Fibroblast of skin of left quadriceps (primary cell): Measurements from ENCODE around the gene DPH2.

ENCODE experiments used
- DNase-seq, 2 experiments: peaks; one replicate each; pipeline ENCODE4 v3.0.0-alpha.2; 2013; ENCODE audit warnings: low read depth in 2 of 2

Gene DPH2

DNA sequence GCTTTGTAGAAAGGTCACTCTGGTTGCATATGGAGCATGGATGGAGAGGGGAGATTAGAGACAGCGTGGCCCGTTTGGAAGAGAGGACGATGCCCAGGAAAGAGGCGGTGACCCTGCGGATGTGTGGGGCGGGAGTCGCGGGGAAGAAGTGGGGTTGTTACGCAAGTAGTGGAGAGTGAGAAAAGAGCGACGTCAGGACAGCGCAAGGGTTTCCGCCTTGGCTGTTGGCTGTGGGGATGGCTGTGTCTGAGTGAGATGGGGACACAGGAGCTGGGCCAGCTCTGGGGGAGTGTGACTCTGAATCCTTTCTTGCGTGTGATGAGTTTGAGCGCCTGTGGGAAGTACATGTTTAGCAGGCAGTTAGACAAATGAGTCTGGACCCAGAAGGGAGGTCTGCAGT is 13.0 kb downstream of the DPH2 start:
- no peak for DNase-seq

- DNase-seq: no peak
Observed at GRCh38 chr1:43983253-43983899, 13.6 kb downstream of the DPH2 start.

- DNase-seq: no peak
Observed at GRCh38 chr1:43984855-43985254, 15.0 kb downstream of the DPH2 start.

DNA sequence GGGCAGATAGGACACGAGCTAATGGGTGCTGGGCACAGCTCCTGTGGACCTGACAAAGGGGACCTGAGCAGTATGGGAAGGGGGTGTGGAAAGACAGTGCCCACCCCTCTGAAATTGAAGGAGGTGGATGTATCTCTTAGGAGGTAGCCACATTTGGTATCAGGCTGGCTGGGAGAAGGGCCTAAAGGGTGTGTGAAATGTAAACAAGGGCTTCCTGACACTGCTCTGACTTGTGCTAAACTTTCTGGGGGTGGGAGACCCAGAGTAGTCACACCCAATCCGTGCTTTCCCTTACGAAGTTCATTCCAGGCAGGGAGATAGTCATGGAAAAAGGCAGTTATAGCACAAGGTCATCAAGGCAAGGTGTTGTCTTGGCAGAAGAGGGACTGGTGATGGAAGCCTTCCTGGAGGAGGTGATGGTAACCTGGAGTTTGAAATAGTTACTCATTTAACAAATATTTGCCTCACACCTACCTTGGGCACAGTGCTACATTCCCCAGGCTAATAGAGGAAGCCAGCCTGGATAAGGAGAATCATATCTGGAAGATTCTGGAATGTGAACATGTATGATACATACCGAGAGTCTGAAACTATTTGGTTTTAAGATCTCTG is 16.3 kb downstream of the DPH2 start:
- no peak for DNase-seq

DNA sequence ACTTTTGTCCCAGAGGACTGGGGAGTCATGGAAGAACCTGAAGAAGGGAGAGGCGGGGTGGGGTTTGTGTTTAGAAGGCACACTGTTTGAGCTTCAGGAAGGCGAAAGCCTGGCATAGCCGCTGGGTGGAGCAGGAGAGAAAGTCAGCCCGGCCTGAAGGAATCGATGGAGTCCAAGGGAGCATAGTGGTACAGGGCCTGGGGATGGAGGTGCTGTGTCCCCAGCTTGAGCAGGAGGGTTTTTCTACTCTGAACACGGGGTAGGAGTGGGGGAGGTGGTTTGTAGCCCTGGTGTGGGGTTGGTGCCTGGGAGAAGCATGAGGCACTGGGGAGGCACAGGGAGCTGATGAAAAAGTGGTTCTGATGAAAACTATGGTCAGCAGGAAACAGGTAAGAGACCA is 16.9 kb downstream of the DPH2 start:
- DNase-seq: no peak

DNA sequence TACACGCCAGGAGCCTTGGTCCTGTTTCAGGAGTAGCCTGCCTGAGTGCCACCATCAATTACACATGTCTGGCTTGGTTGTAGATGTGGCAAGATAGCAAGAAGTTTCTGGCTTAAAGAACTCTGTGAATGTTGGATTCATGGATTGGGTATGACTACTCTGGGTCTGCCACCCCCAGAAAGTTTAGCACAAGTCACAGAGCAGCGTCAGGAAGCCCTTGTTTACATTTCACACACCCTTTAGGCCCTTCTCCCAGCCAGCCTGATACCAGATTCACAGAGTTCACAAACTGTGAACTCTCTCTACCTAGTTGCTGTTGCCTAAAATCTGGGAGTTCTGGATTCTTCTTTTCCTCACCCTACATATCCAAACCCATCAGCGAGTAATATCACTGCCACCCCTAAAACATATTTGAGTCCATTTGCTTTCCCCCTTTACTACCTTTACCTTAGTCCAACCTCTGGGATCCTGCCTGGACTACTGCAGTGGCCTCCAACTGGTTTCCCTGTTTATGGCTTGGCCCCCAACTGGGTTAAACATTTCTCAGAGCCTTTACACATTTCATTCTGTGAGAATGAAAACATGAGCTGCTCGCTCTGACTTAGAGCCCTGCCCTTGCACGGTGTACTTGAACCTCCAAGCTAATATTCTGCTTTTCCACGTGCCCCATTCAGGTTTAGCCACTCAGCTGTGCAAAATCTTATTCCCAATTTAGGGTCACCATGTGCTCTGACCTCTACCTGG is 17.5 kb downstream of the DPH2 start:
- no peak for DNase-seq

GRCh38 chr1:43990271-43991199 is 20.7 kb downstream of the DPH2 start:
- no peak for DNase-seq

GRCh38 chr1:43991200-43991475 is 21.3 kb downstream of the DPH2 start:
- no peak for DNase-seq

GRCh38 chr1:43991476-43992231 is 21.8 kb downstream of the DPH2 start, which contains the start of gene CCDC24:
Gene CCDC24, plus strand, starts transcription at chr1:43991599. Its CDS starts 280 bp downstream, at chr1:43991879.
- peak; percentile 44 to 45 for DNase-seq

DNA sequence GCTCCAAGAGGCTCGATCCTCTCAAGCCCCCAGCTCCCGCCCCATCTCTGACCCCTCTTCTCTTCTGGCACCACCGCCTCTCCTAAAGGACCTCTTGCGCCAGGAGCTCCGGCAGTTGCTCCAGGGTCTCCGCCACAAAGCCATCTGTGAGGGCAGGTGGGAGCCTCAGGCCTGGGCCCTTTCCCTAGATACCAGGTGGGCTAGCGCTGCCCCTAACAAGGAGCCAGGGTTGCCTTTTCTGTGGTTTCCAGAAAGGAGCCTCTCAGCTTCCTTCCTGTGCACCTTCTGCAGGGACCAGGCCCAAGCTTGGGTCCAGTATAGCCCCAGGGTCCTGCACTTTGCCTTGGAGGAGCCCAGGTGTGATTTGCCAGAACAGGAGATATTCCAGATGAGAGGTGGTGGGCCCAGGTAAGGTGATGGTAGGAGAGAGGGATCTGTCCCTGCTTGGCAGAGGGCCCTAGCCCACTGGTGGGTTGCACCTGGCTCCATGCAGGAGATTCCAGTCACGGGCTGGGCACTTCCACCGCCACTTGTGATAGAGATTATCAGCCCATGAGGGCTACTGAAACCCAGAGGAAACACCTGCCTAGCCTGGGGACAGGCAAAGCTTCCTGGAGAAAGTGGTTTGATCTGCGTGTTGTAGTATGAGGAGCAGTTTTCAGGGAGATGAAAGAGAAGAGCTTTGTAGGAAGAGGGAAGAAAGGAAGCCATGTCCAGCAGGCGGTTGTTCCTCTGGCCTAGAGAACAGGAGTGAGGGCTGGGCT is 22.6 kb downstream of the DPH2 start:
- no peak for DNase-seq

GRCh38 chr1:43993206-43993914 is 23.6 kb downstream of the DPH2 start:
- DNase-seq: no peak

- no peak for DNase-seq
Observed at GRCh38 chr1:43994071-43994470, 24.3 kb downstream of the DPH2 start.

DNA sequence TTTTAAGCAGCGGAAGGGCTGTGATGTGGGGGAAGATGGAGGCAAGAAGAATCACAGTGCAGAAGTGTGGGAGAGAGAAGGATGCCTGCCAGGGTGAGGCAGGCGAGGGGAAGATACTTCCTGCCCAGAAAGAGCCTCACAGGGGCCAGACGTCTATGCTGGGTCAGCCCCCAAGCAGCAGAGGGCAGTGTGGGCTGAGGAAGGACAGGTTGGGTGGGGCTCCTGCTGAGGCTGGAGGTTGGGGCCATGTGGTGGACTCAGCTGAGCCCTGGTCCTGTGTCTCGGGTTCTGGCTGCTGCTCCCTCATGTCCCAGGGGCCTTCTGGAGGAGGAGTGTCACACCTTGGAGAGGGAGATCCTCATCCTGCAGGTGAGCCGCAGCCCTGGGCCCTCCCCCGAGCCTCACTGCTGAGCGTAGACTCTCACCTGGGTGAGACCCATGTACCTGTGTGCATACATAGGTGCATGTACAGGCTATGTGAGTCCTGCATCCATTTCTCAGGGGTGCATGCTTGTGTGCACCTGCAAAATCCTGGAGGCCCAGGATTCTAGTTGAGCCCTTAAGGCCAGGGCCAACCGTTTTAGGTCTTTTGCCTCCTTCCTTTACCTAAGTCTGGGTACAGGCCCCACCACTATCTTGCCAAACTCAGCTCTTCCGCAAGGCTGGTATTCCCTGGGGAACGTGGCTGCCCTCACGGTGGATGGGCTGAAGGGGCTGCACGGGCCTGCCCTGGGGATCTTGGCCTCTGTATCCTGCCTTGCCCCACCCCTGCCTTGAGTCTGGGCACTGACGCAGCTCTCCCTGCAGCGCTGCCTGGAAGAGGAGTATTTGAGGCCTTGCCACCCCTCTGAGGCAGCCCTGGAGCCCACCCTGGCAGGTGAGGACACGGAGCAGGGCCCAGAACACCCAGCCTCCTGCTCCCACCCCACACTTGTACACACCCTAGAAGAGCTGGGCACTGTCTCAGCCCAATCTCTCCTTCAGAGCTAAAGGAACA is 25.3 kb downstream of the DPH2 start:
- no peak for DNase-seq

- DNase-seq: no peak
Observed at GRCh38 chr1:43995984-43996732, 26.3 kb downstream of the DPH2 start.

DNA sequence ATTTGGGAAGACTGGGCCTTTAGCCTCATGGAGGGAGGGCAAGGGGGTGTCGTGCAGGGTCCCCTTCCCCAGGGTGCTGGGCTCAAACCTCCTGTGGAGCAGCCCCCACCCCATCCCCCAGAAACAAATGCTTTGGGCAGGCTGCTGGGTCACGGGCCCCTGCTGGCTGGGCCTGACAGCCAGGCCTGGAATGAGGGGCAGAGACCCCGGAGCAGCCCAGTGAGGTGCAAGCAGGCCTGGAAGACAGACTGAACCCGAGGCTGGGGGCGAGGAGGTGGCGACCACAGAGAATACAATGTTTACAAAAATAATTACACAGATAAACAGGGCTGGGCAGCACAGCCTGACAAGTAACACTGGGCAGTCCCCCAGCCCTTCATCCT is 26.9 kb downstream of the DPH2 start:
- no peak for DNase-seq

DNA sequence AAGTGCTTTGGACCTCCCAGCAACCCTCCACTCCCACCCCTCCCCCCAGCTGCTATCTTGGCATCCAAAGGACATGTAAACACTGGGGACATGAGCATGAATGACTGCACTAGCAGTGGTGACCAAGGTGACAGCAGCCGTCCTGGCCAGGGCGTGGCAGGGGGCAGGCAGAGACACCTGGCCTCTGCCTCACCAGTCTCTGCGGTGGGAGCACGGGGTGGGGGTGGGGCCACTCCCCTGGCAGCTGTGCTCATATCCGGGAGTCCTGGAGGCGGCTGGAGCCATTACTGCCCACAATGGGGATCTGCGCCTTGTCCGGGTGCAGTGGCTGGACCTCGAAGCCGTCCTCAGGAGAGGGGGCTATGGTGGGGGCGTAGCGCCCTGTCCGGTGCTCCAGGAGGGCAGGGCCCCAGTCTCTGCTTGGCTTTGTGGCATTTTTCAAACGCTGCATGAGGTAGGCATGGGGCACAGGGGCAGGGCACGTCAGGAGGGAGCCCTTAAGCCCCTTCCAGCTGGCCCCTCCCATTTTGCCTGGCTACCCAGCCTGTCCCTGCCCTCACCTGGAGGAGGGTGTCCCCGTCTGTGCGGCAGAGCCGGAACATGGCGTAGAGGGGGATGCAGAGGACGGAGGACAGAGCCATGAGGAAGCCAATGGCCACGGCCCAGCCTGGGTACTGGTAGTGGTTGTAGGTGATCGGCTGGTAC is 27.6 kb downstream of the DPH2 start:
- no peak for DNase-seq

DNA sequence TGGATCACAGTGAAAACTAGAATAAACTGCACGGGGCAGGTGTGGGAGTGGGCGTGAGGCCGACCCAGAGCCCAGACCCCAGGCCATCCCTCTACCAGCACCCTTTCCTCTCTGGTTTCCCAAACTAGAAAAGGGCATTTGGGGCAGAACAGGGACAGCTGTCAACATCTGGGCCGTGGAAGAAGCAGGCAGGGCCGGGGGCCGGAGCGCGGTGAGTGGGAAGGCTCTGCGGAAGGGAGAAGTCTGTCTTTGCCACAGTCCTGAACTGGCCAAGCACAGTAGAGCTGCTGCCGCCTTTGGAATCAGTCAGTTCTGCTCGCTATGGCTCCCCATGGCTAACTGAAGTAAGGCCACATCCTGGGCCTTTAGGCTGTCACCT is 28.2 kb downstream of the DPH2 start:
- no peak for DNase-seq

DNA sequence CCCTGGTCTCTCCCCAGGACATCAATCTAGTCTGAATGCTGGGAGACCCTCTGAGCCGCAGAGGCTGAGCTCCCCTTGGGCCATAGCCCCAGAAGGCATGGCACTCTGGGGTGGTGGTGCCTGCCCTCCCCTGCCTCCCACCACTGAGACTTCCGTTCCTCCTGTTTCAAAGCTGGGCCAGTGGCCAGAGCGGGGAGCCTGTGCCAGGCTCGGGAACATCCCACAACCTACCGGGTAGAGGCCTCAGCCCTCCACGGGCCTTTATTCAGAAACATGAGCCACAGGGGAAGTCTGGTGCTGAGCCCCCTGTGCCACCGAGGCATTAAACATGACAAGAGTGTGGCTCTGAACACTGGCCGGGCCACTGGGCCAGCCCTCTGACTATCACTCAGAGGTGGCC is 29.6 kb downstream of the DPH2 start:
- DNase-seq: no peak
